ENCODE results near the gene ADAM12.

The ADAM12 gene

DNA sequence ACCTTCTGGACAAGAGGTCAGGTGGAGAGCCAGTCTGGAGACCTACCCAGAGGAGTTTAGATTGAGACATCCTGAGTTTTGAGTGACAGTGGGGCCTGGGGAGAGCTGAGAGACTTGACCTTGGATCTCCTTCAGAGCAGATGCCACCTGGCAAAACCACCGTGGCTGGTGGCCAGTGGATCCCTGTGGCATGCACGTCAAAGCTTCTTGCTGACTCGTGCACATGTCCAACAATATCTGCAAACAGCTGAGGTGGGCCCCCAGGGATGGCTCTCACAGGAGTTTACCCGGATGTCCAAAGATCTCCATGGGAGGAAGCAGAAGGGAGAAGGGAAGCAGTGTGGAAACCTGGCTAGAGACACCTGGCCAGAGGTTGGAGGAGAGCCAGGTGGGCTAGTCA, 261.4 kb downstream of the ADAM12 start:
- no peak for TF ChIP-seq FOXM1 (IDR thresholded peaks at IDR 0.05; ENCODE audit: borderline replicate concordance, low read depth)
- TF ChIP-seq YY1 (IDR thresholded peaks at IDR 0.05; ENCODE audit: low read depth), result no peak
- TF ChIP-seq CEBPB (IDR thresholded peaks at IDR 0.05), result no peak
- TF ChIP-seq TEAD4 (IDR thresholded peaks at IDR 0.05), result no peak
- TF ChIP-seq, protein P1, sequence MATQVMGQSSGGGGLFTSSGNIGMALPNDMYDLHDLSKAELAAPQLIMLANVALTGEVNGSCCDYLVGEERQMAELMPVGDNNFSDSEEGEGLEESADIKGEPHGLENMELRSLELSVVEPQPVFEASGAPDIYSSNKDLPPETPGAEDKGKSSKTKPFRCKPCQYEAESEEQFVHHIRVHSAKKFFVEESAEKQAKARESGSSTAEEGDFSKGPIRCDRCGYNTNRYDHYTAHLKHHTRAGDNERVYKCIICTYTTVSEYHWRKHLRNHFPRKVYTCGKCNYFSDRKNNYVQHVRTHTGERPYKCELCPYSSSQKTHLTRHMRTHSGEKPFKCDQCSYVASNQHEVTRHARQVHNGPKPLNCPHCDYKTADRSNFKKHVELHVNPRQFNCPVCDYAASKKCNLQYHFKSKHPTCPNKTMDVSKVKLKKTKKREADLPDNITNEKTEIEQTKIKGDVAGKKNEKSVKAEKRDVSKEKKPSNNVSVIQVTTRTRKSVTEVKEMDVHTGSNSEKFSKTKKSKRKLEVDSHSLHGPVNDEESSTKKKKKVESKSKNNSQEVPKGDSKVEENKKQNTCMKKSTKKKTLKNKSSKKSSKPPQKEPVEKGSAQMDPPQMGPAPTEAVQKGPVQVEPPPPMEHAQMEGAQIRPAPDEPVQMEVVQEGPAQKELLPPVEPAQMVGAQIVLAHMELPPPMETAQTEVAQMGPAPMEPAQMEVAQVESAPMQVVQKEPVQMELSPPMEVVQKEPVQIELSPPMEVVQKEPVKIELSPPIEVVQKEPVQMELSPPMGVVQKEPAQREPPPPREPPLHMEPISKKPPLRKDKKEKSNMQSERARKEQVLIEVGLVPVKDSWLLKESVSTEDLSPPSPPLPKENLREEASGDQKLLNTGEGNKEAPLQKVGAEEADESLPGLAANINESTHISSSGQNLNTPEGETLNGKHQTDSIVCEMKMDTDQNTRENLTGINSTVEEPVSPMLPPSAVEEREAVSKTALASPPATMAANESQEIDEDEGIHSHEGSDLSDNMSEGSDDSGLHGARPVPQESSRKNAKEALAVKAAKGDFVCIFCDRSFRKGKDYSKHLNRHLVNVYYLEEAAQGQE (IDR thresholded peaks at IDR 0.05; ENCODE audit: low read depth), result no peak
- TF ChIP-seq CREB1 (IDR thresholded peaks at IDR 0.05; ENCODE audit: low read depth), result no peak
- no peak for TF ChIP-seq ZBTB7A (IDR thresholded peaks at IDR 0.05; ENCODE audit: low read depth)
- no peak for TF ChIP-seq RAD21 (IDR thresholded peaks at IDR 0.05; ENCODE audit: low read depth)
- TF ChIP-seq NFIC (IDR thresholded peaks at IDR 0.05), result no peak
- no peak for TF ChIP-seq USF1 (IDR thresholded peaks at IDR 0.05)
- TF ChIP-seq EP300 (IDR thresholded peaks at IDR 0.05; ENCODE audit: borderline replicate concordance), result no peak
- TF ChIP-seq TCF12 (IDR thresholded peaks at IDR 0.05; ENCODE audit: low read depth), result no peak
- TF ChIP-seq MAX (IDR thresholded peaks at IDR 0.05), result no peak
- no peak for TF ChIP-seq TAF1 (IDR thresholded peaks at IDR 0.05; ENCODE audit: low read depth)
- no peak for TF ChIP-seq EGR1 (IDR thresholded peaks at IDR 0.05)

GRCh38 chr10:126126023-126126422, 262.3 kb downstream of the ADAM12 start:
- no peak for TF ChIP-seq USF1 (IDR thresholded peaks at IDR 0.05)
- TF ChIP-seq NFIC (IDR thresholded peaks at IDR 0.05), result no peak
- no peak for TF ChIP-seq FOXM1 (IDR thresholded peaks at IDR 0.05; ENCODE audit: borderline replicate concordance, low read depth)
- TF ChIP-seq YY1 (IDR thresholded peaks at IDR 0.05; ENCODE audit: low read depth), result no peak
- no peak for TF ChIP-seq CEBPB (IDR thresholded peaks at IDR 0.05)
- no peak for TF ChIP-seq TEAD4 (IDR thresholded peaks at IDR 0.05)
- TF ChIP-seq, protein P1 (IDR thresholded peaks at IDR 0.05; ENCODE audit: low read depth), result no peak

GRCh38 chr10:126124668-126125349, 263.5 kb downstream of the ADAM12 start:
- TF ChIP-seq TEAD4 (IDR thresholded peaks at IDR 0.05) (no peak), FOXM1 (IDR thresholded peaks at IDR 0.05; ENCODE audit: borderline replicate concordance, low read depth) (no peak), USF1 (IDR thresholded peaks at IDR 0.05) (no peak), ZBTB7A (IDR thresholded peaks at IDR 0.05; ENCODE audit: low read depth) (no peak), CREB1 (IDR thresholded peaks at IDR 0.05; ENCODE audit: low read depth) (no peak), EGR1 (IDR thresholded peaks at IDR 0.05) (no peak), YY1 (IDR thresholded peaks at IDR 0.05; ENCODE audit: low read depth) (no peak), EP300 (IDR thresholded peaks at IDR 0.05; ENCODE audit: borderline replicate concordance) (no peak), TAF1 (IDR thresholded peaks at IDR 0.05; ENCODE audit: low read depth) (no peak), CEBPB (IDR thresholded peaks at IDR 0.05) (no peak), NFIC (IDR thresholded peaks at IDR 0.05) (no peak), RAD21 (IDR thresholded peaks at IDR 0.05; ENCODE audit: low read depth) (no peak), TCF12 (IDR thresholded peaks at IDR 0.05; ENCODE audit: low read depth) (no peak), MAX (IDR thresholded peaks at IDR 0.05) (no peak)
- TF ChIP-seq, protein P1 (IDR thresholded peaks at IDR 0.05; ENCODE audit: low read depth), result no peak

GRCh38 chr10:126124046-126124445, 264.2 kb downstream of the ADAM12 start:
- TF ChIP-seq USF1 (IDR thresholded peaks at IDR 0.05) (no peak), YY1 (IDR thresholded peaks at IDR 0.05; ENCODE audit: low read depth) (no peak), TEAD4 (IDR thresholded peaks at IDR 0.05) (no peak), FOXM1 (IDR thresholded peaks at IDR 0.05; ENCODE audit: borderline replicate concordance, low read depth) (no peak), NFIC (IDR thresholded peaks at IDR 0.05) (no peak)
- TF ChIP-seq, protein P1 (IDR thresholded peaks at IDR 0.05; ENCODE audit: low read depth), result no peak
